Measurements from ENCODE around the gene ACTR1A.

ACTR1A gene

GRCh38 chr10:102485093-102485784 is 17.3 kb downstream of the ACTR1A start:
- in situ Hi-C loops (cut with MboI; ENCODE audit: low sequenced_read_pairs) = no loop called here

GRCh38 chr10:102484021-102484420 is 18.5 kb downstream of the ACTR1A start:
- in situ Hi-C loops (cut with MboI; ENCODE audit: low sequenced_read_pairs) = no loop called here

GRCh38 chr10:102480396-102480795 is 22.1 kb downstream of the ACTR1A start:
- in situ Hi-C loops (cut with MboI; ENCODE audit: low sequenced_read_pairs) = no loop called here

DNA sequence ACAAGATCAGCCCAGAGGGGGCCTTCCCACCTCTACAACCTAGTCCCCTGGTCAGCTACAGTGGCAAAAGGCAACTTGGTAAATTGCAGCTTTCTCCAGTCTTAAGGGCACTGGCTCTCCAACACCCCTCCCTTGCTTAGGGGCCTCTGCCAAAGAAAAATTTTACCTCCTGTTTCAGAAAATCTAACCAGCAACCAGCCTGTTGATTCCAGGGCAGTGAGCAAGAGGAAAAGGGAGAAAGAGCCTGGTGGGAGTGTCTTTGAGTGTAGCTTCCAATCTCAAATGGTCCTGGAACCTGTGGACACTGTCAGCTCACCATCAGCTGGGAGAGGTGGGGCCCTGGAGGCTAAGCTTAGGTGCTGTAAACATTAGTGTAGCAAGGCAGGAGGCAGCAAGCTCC is 22.9 kb downstream of the ACTR1A start:
- in situ Hi-C loops (cut with MboI; ENCODE audit: low sequenced_read_pairs) = no loop called here

GRCh38 chr10:102476466-102477141 is 25.9 kb downstream of the ACTR1A start:
- in situ Hi-C loops (cut with MboI; ENCODE audit: low sequenced_read_pairs) = no loop called here

- in situ Hi-C loops (cut with MboI; ENCODE audit: low sequenced_read_pairs) = no loop called here
Measured at GRCh38 chr10:102475451-102476040, 27.0 kb downstream of the ACTR1A start.

DNA sequence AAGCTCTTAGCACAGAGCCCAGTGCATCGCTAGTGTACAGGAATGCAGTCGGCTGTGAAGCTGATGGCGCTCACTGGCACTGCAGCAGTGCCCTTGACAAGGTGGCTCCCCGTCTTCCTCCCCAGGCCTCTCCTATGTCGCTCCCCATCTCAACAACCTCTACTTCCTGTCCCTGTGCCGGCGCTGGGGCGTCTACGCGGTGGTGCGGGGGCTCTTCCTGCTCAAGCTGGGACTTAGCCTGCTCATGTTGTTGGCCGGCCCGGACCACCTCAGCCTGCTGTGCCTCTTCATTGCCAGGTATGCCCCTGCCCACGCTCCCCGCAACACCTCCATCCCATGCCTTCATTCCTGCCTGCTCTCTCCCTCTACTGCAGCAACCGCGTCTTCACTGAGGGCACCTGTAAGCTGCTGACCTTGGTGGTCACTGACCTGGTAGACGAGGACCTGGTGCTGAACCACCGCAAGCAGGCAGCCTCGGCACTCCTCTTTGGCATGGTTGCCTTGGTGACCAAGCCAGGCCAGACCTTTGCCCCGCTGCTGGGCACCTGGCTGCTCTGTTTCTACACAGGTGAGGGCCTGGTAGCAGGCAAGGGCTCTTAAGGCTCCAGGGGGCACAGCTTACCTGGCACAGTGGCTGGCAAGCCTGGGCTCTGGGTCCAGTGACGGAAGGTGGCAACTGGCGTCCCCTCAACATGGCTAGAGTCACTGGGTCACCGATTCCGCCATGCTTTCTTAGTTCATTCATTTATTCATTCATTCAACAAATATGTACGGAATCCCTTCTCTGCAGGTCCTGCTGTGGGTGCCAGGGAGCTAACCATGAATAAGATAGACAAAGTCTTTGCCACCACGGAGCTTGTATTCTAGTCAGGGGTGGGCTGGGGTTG is 28.8 kb downstream of the ACTR1A start:
- in situ Hi-C loops (cut with MboI; ENCODE audit: low sequenced_read_pairs) = no loop called here

- in situ Hi-C loops (cut with MboI; ENCODE audit: low sequenced_read_pairs) = no loop called here
Measured at GRCh38 chr10:102470579-102471546, 31.6 kb downstream of the ACTR1A start.

- in situ Hi-C loops (cut with MboI; ENCODE audit: low sequenced_read_pairs) = no loop called here
Measured at GRCh38 chr10:102468683-102469082, 33.8 kb downstream of the ACTR1A start.

GRCh38 chr10:102467971-102468438 is 34.5 kb downstream of the ACTR1A start:
- in situ Hi-C loops (cut with MboI; ENCODE audit: low sequenced_read_pairs) = no loop called here

DNA sequence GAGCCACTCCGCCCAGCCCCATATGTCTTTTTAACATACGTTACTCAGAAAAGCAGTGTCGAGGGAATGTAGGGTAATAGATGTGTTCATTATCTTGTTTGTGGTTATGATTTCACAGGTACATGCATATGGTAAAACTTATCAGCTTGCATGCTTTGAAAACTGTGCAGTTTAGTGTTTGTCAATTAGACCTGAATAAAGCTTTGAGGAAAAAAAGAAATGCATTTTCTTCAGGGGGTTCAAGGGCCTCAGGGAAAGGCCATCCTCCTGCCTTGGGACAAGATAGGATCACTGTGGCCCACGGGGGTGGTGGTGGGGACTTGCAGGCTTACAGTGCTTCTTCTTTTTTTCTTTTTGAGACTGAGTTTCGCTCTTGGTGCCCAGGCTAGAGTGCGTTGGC is 35.2 kb downstream of the ACTR1A start:
- in situ Hi-C loops (cut with MboI; ENCODE audit: low sequenced_read_pairs) = no loop called here

- in situ Hi-C loops (cut with MboI; ENCODE audit: low sequenced_read_pairs) = no loop called here
Measured at GRCh38 chr10:102465466-102465865, 37.0 kb downstream of the ACTR1A start.

DNA sequence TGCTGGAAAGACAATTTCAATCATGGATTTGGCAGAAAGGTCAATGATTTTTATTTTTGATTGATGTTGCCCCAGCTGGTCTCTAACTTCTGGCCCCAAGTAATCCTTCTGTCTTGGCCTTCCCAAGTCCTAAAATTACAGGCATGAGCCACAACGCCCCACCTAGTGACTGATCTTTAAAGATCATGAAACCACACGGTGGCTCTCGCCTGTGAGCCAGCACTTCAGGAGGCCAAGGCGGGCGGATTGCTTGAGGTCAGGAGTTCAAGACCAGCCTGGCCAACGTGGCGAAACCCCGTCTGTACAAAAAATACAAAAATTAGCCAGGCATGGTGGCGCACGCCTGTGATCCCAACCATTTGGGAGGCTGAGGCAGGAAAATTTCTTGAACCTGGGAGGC is 38.5 kb downstream of the ACTR1A start:
- in situ Hi-C loops (cut with MboI; ENCODE audit: low sequenced_read_pairs) = no loop called here

- in situ Hi-C loops (cut with MboI; ENCODE audit: low sequenced_read_pairs) = no loop called here
Measured at GRCh38 chr10:102462512-102463054, 39.9 kb downstream of the ACTR1A start.

GRCh38 chr10:102461187-102462054 is 41.1 kb downstream of the ACTR1A start:
- in situ Hi-C loops (cut with MboI; ENCODE audit: low sequenced_read_pairs) = no loop called here

DNA sequence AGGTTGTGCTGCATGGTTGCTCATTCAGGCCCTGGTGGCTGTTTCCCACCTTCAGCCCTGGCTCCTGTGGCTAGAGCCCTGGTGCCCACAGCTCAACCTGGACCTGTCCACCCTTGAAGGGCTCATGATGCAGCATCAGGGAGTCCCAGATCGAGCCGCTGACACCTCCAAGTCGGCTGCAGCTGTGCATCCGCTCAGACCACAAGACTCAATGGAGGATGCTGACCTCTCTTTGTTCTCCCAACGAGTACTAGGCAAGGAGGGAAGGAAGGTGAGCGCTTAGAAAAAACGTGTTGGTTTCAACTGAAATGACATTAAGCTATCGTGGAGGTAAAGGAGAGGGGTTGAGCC is 41.7 kb downstream of the ACTR1A start:
- in situ Hi-C loops (cut with MboI; ENCODE audit: low sequenced_read_pairs) = no loop called here

DNA sequence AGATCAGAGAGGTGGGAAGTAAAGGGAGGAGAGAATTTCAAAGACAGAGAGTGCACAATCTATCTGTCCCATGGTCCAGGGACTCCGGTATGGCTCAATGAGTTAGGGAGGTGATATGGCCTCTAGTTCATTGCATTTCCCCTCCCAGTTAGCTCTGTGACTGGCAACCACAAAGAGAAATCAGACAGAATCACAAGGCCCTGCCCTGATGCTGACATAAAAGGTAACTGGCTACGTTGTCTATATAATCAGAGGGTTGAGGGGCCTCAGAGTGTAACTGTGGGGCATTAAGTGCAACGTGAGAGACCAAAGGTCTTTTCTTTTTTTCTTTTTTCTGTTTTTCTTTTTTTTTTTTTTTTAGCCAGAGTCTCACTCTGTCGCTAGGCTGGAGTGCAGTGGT is 43.9 kb downstream of the ACTR1A start:
- in situ Hi-C loops (cut with MboI; ENCODE audit: low sequenced_read_pairs) = no loop called here

DNA sequence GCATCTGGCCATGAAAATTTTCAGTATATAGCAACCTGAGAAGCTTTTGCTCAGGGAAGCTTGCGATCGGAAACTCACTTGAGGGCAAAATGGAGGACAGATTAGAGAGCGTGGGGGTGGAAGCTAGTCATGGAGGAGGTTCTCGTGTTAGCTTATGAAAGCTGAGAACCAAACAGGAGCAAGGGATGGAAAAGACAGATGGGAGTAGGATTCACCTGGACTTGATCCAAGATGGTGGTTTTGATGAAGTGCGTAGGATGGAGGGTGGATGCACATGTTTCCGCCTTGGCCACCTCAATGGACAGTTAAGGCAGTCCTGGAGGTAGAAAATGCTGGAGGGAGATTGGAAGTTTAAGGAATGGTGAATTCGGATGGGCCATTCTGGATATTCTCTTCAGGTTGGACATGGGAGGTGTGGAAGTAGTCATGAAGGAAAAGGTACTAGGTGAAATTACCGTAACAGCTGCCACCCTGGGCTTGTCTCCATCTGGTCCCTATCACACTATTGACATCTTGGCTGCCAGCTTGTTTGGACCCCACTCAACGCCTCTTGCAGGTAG is 44.8 kb downstream of the ACTR1A start:
- in situ Hi-C loops (cut with MboI; ENCODE audit: low sequenced_read_pairs) = no loop called here
